ENCODE results near the gene TMPRSS3.

- TF ChIP-seq, protein P1, sequence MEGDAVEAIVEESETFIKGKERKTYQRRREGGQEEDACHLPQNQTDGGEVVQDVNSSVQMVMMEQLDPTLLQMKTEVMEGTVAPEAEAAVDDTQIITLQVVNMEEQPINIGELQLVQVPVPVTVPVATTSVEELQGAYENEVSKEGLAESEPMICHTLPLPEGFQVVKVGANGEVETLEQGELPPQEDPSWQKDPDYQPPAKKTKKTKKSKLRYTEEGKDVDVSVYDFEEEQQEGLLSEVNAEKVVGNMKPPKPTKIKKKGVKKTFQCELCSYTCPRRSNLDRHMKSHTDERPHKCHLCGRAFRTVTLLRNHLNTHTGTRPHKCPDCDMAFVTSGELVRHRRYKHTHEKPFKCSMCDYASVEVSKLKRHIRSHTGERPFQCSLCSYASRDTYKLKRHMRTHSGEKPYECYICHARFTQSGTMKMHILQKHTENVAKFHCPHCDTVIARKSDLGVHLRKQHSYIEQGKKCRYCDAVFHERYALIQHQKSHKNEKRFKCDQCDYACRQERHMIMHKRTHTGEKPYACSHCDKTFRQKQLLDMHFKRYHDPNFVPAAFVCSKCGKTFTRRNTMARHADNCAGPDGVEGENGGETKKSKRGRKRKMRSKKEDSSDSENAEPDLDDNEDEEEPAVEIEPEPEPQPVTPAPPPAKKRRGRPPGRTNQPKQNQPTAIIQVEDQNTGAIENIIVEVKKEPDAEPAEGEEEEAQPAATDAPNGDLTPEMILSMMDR (IDR thresholded peaks at IDR 0.05): no peak
- TF ChIP-seq GABPA (IDR thresholded peaks at IDR 0.05; ENCODE audit: low read depth): no peak
- TF ChIP-seq MAX (IDR thresholded peaks at IDR 0.05; ENCODE audit: low read depth): no peak
- no peak for TF ChIP-seq JUND (IDR thresholded peaks at IDR 0.05)
- no peak for TF ChIP-seq SMC3 (IDR thresholded peaks at IDR 0.05; ENCODE audit: low read depth, low read length)
- TF ChIP-seq TEAD4 (IDR thresholded peaks at IDR 0.05; ENCODE audit: borderline replicate concordance, insufficient read depth): no peak
- no peak for TF ChIP-seq SIN3A (IDR thresholded peaks at IDR 0.05; ENCODE audit: borderline replicate concordance, low read depth, low read length)
- TF ChIP-seq EZH2phosphoT487 (IDR thresholded peaks at IDR 0.05; ENCODE audit: borderline replicate concordance, low read depth): no peak
- no peak for TF ChIP-seq RXRA (IDR thresholded peaks at IDR 0.05; ENCODE audit: borderline replicate concordance, low read depth)
- TF ChIP-seq, protein P2, sequence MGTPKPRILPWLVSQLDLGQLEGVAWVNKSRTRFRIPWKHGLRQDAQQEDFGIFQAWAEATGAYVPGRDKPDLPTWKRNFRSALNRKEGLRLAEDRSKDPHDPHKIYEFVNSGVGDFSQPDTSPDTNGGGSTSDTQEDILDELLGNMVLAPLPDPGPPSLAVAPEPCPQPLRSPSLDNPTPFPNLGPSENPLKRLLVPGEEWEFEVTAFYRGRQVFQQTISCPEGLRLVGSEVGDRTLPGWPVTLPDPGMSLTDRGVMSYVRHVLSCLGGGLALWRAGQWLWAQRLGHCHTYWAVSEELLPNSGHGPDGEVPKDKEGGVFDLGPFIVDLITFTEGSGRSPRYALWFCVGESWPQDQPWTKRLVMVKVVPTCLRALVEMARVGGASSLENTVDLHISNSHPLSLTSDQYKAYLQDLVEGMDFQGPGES (IDR thresholded peaks at IDR 0.05; ENCODE audit: low read depth, low read length): no peak
These were observed 19.3 kb upstream of the TMPRSS3 start for GRCh38 chr21:42414928-42415769.
